ENCODE data around the gene PTPRZ1.

DNA sequence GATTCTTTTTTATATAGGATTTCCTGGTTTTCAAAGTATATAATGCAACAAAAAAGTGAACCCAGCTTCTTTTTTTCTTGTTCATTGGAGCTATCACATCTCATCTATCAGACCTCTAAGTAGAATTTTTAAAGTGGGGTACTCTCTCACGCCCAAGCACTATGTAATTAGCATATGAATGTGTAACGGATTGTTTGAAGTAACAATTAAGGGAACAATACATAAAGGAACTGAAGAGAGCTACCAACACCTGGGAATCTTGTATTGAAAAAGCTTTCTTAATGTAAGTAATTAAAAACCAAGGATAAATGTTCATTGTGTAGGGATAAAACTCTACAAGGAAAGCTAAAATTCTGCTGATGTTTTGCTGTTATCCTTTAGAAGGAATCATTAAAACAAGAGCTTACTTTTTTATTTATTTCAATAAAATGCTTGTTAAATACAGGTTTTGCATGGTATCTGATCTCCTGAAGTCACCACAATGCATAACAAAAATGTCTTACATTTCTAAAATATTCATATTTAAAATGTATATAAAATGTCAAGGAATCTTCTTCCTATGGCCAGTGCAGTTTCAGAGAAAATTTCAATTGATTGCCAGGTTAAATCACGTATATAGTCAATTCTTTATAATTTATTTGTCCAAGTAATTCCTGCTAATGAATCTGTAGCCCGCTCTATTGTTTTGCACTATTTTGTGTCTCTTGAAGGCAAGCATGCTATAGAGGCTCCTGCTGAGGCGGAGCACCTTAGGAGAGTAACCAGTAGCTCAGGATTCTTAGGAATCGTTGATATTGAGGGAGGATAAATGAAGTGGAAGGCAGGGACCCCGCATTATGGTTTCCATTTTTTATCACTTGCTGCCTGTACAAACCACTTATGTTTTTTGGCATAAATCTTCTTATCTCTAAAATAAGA lies 51.6 kb downstream of the PTPRZ1 start:
- TF ChIP-seq POLR2A (IDR thresholded peaks at IDR 0.05) (no peak), EP300 (IDR thresholded peaks at IDR 0.05) (no peak)
- TF ChIP-seq, protein P1, sequence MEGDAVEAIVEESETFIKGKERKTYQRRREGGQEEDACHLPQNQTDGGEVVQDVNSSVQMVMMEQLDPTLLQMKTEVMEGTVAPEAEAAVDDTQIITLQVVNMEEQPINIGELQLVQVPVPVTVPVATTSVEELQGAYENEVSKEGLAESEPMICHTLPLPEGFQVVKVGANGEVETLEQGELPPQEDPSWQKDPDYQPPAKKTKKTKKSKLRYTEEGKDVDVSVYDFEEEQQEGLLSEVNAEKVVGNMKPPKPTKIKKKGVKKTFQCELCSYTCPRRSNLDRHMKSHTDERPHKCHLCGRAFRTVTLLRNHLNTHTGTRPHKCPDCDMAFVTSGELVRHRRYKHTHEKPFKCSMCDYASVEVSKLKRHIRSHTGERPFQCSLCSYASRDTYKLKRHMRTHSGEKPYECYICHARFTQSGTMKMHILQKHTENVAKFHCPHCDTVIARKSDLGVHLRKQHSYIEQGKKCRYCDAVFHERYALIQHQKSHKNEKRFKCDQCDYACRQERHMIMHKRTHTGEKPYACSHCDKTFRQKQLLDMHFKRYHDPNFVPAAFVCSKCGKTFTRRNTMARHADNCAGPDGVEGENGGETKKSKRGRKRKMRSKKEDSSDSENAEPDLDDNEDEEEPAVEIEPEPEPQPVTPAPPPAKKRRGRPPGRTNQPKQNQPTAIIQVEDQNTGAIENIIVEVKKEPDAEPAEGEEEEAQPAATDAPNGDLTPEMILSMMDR (IDR thresholded peaks at IDR 0.05): no peak
